ENCODE data around the gene FOXM1. TPM values are rescaled to one million over a fixed set of nuclear protein-coding genes. Genes with fewer than 3 reads are reported as not detected.
A peak's percentile ranks its signal among the peaks of the same experiment; 100 is the strongest.

FOXM1 gene
- total and polyA plus RNA-seq, 10 of the 15 experiments (the other 5 are each of a cell fraction or from before 2014, with no cell fraction given): 15.1 to 63.2 (median 34.2) TPM

GRCh38 chr12:2877953-2878732 is 1.2 kb upstream of the FOXM1 start (continued):
- TF ChIP-seq ZBTB11 (CRISPR knock-in tag; IDR thresholded peaks at IDR 0.05) (no peak), ZNF687 (IDR thresholded peaks at IDR 0.05) (no peak), ESRRA (IDR thresholded peaks at IDR 0.05; ENCODE audit: low read length) (no peak), MEF2B (IDR thresholded peaks at IDR 0.05; ENCODE audit: partially characterized antibody, poor library complexity, severe bottlenecking) (no peak), SPI1 (IDR thresholded peaks at IDR 0.05; ENCODE audit: borderline replicate concordance, insufficient read depth, low read depth, low read length) (peak; percentile 79), CTCF (IDR thresholded peaks at IDR 0.05 in 2 of 3, conservative IDR thresholded peaks at IDR 0.05 in 1 of 3; ENCODE audit: control insufficient read depth in 2 of 3, extremely low read depth in 1 of 3, insufficient read depth in 1 of 3, low read depth in 3 of 3, low read length in 3 of 3) (0 out of 6 replicates have a peak, but pooled peaks of 1 of the 3 experiments have one; percentile 5), ZNF24 (IDR thresholded peaks at IDR 0.05) (no peak), NR2C1 (IDR thresholded peaks at IDR 0.05) (no peak), MLLT1 (IDR thresholded peaks at IDR 0.05) (no peak), SMAD5 (IDR thresholded peaks at IDR 0.05; ENCODE audit: low read depth) (no peak), CHD1 (IDR thresholded peaks at IDR 0.05; ENCODE audit: low read depth, low read length) (no peak), IKZF1 (conservative IDR thresholded peaks at IDR 0.05) (0 out of 2 replicates have a peak, but pooled peaks have one; percentile 22), IKZF2 (IDR thresholded peaks at IDR 0.05) (peak; percentile 50 to 51; a peak in 2 of 4 replicates), CHD4 (IDR thresholded peaks at IDR 0.05) (no peak)

Data from GM12878 (cell line).